ENCODE measurements around the gene TIMM17A.

The TIMM17A gene

GRCh38 chr1:201988601-201989000, 33.3 kb downstream of the TIMM17A start:
- no peaks in the 10 kb centered on the region for H3K9me3 Mint-ChIP-seq (ENCODE audit: low read depth)
- H3K36me3 Mint-ChIP-seq = no peaks in the 10 kb centered on the region
- H3K27ac Mint-ChIP-seq = no peak overlapping the region
- no peak overlapping the region for H3K4me3 Mint-ChIP-seq
- H3K27me3 Mint-ChIP-seq = no peaks in the 10 kb centered on the region
- H3K4me1 Mint-ChIP-seq (ENCODE audit: low read depth) = peaks cover 10% of the 10 kb centered on the region

DNA sequence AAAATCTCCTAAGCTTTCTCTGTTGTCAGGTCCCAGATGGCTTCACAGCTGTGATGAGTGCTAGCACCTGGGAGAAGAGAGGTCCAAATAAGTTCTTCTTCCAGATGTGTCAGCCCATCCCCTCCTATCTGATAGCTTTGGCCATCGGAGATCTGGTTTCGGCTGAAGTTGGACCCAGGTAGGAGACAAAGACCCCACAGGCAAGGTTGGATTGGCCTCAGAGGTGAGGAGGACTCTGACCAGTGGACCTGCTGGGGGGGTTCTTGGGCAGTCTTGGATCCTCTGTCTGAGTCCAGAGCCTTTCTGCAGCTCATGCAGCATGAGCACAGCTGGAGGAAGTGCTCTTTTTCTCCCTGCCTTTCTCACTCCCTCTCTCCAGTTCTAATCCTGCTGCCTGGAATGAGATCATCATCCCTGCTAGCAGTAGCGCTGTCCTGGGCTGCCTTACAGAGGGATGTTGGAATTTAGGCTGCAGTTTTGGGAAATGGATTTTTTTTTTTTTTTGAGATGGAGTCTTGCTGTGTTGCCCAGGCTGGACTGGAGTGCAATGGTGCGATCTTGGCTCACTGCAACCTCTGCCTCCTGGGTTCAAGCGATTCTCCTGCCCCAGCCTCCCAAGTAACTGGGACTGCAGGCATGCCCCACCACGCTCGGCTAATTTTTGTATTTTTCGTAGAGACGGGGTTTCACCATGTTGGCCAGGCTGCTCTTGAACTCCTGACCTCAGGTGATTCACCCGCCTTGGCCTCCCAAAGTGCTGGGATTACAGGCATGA, 34.2 kb downstream of the TIMM17A start:
- Mint-ChIP-seq H3K4me1 (ENCODE audit: low read depth) (peaks cover 4% of the 10 kb centered on the region), H3K36me3 (no peaks in the 10 kb centered on the region), H3K9me3 (ENCODE audit: low read depth) (no peaks in the 10 kb centered on the region), H3K4me3 (no peak overlapping the region), H3K27me3 (no peaks in the 10 kb centered on the region), H3K27ac (no peak overlapping the region)

DNA sequence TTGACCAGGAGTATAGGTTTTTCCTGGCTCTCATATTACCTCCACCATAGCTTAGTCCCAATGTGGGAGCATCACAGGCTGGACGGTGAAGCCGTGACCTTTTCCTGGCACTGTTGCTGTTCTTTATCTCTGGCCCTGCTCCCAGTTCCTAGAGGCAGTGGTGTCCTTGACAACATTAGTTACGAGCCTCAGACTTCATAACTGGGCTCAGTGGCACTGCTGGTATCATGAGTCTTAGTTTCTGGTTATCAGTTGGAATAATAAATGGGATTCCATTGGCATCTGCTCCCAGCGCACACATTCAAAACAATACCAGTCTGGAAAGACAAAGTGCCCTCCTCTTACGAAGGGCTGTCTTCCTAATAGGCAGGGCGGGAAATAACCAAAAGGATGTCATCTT, 35.1 kb downstream of the TIMM17A start:
- Mint-ChIP-seq H3K4me1 (ENCODE audit: low read depth) (peaks cover under 1% of the 10 kb centered on the region), H3K4me3 (no peak overlapping the region), H3K9me3 (ENCODE audit: low read depth) (no peaks in the 10 kb centered on the region), H3K36me3 (no peaks in the 10 kb centered on the region), H3K27me3 (no peaks in the 10 kb centered on the region), H3K27ac (no peak overlapping the region)

DNA sequence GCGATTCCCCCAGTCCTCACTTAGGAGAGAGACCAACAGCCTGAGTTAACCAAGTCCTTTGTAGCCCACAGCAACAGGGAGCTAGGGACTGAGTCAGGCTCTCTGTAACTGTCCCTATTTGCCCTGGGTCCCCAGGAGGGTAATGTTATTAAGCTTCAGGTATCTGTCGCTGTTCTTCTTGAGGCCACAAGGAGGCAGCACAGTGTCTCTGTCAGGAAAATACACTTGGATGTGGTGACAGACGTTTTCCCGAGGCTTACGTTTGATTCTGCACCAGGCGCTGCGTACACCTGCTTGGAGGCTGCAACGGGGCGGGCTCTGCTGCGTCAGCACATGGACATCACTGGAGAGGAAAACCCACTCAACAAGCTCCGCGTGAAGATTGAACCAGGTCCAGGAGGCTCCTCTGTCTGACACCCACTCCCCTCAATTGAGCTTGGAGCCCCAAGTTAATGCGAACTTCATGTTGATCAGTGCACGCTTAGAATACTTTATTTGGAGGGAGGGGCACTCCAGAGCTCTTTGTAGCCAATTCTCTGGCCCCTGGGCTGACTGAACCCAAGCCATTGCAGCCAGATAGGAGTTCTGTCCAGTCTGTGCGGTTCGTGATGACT, 44.4 kb downstream of the TIMM17A start:
- Mint-ChIP-seq H3K27me3 (no peaks in the 10 kb centered on the region), H3K27ac (no peak overlapping the region), H3K36me3 (peaks cover 8% of the 10 kb centered on the region)

GRCh38 chr1:202002507-202002906, 47.2 kb downstream of the TIMM17A start:
- peaks cover 8% of the 10 kb centered on the region for H3K36me3 Mint-ChIP-seq
- H3K27me3 Mint-ChIP-seq = no peaks in the 10 kb centered on the region
- H3K4me3 Mint-ChIP-seq = no peak overlapping the region
- no peaks in the 10 kb centered on the region for H3K4me1 Mint-ChIP-seq (ENCODE audit: low read depth)
- no peaks in the 10 kb centered on the region for H3K9me3 Mint-ChIP-seq (ENCODE audit: low read depth)
- no peak overlapping the region for H3K27ac Mint-ChIP-seq

More for the DNA sequence above, 44.4 kb downstream of the TIMM17A start:
- H3K9me3 Mint-ChIP-seq (ENCODE audit: low read depth) = no peaks in the 10 kb centered on the region
- no peak overlapping the region for H3K4me3 Mint-ChIP-seq
- no peaks in the 10 kb centered on the region for H3K4me1 Mint-ChIP-seq (ENCODE audit: low read depth)

- Mint-ChIP-seq H3K27me3 (no peaks in the 10 kb centered on the region), H3K4me3 (no peak overlapping the region), H3K9me3 (ENCODE audit: low read depth) (no peaks in the 10 kb centered on the region), H3K4me1 (ENCODE audit: low read depth) (no peaks in the 10 kb centered on the region), H3K27ac (no peak overlapping the region), H3K36me3 (peaks cover 8% of the 10 kb centered on the region)
These were observed 49.4 kb downstream of the TIMM17A start for GRCh38 chr1:202004711-202005110.

DNA sequence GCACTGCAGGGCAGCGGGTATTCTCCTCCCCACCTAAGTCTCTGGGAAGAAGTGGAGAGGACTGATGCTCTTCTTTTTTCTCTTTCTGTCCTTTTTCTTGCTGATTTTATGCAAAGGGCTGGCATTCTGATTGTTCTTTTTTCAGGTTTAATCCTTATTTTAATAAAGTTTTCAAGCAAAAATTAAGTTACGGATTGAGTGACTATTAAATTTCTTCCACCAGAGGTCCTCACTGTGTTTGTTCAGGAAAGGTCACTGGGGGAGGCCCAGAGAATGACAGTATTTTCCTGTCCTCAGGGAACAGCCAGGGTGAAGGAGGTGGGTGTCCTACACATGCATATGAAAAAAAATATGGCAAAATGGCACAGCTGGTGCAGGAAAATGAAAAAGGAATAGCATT, 50.7 kb downstream of the TIMM17A start:
- Mint-ChIP-seq H3K9me3 (ENCODE audit: low read depth) (no peaks in the 10 kb centered on the region), H3K27me3 (no peaks in the 10 kb centered on the region), H3K36me3 (peaks cover 3% of the 10 kb centered on the region), H3K4me1 (ENCODE audit: low read depth) (no peaks in the 10 kb centered on the region), H3K27ac (no peak overlapping the region), H3K4me3 (no peak overlapping the region)

DNA sequence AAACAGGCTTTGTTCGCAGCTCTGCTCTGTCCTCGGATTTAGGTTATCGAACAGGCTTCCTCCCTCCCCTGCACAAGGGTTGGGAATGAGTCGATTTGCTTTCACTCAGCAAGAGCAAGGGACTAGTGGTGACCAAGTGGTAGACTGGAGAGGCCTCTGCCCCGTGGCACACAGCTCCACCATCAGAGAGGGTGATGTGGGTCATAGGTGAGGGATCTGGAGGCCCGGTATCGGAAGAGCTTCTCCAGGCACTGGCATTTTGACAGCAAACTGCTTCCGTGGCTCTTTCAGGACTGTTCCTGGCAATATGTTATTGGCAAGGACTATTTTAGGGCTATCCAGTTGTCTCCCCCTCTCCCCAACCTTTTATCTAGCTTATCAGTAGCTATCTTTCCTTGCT, 52.0 kb downstream of the TIMM17A start:
- Mint-ChIP-seq H3K4me3 (no peak overlapping the region), H3K27me3 (no peaks in the 10 kb centered on the region), H3K27ac (no peak overlapping the region), H3K9me3 (ENCODE audit: low read depth) (no peaks in the 10 kb centered on the region), H3K4me1 (ENCODE audit: low read depth) (no peaks in the 10 kb centered on the region), H3K36me3 (peaks cover 3% of the 10 kb centered on the region)

DNA sequence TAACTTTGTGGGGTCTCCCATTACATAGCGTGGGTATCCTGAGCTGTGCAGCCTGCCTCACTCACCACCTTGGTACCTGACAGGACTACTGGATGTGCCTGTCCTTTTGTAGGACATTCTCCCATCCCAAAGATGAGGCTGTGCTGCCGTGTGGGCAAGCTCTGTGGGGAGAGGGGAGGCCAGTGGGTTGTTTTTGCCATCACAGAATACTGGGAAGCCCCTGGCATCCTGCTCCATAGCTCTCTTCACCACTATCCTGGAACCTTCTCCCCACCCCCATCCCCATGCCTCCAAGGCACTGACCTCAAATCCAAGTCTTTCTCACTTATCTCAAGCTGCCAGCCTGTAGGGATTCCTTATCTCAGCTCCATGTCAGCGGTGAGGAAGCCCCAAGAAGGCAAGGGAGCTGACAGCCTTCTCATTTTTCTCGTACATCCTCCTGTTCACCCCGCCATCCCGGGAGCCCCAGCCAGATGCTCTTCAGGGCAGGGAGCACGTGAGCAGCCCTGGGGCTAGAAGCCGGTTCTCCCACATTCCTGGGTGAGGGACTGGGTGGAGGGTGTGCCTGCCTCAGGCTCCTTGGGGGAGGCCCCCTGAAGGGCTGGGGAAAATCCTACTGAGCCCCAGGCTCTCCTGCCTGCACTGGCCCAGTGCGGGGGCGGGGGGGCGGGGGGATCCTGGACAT, 52.6 kb downstream of the TIMM17A start:
- Mint-ChIP-seq H3K36me3 (peaks cover 3% of the 10 kb centered on the region), H3K4me1 (ENCODE audit: low read depth) (no peaks in the 10 kb centered on the region)

GRCh38 chr1:202009326-202010179, 54.2 kb downstream of the TIMM17A start:
- Mint-ChIP-seq H3K4me3 (no peak overlapping the region), H3K36me3 (no peaks in the 10 kb centered on the region), H3K9me3 (ENCODE audit: low read depth) (no peaks in the 10 kb centered on the region), H3K27me3 (no peaks in the 10 kb centered on the region), H3K27ac (no peak overlapping the region), H3K4me1 (ENCODE audit: low read depth) (no peaks in the 10 kb centered on the region)

More for the DNA sequence above, 52.6 kb downstream of the TIMM17A start:
- H3K9me3 Mint-ChIP-seq (ENCODE audit: low read depth) = no peaks in the 10 kb centered on the region
- no peaks in the 10 kb centered on the region for H3K27me3 Mint-ChIP-seq
- no peak overlapping the region for H3K27ac Mint-ChIP-seq
- no peak overlapping the region for H3K4me3 Mint-ChIP-seq

DNA sequence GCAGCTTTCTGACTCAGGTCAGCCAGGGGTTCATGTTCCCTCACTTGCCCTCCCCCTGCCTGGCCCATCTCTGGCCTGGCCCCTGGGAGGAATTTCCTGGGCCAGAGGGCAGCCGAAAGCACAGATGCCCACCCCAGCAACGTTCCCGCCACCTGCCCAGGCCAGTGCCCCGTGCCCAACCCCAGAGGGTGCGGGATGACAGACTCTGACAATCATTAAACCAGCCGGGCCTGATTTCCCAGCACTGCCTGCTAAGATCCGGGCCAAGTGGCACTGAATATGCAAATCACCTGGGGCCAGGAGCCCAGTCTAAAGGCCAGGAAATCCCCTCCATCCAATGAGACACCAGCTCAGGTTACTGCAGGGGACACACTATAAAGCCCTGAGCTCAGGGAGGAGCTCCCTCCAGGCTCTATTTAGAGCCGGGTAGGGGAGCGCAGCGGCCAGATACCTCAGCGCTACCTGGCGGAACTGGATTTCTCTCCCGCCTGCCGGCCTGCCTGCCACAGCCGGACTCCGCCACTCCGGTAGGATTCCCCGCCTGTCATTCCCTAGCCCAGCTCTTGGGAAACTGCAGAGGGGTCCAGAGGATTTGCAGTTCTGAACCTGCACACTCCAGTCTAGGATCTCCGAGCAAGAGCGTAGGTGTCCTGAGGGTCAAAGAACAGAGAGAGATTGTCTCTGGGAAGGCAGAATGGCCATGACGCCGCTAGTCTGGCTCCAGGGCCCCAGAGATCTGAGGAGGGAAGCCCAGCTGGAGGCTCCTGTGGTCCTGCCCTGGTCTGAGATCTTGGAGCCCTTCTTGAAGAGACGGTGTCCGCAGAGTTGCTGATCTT, 55.1 kb downstream of the TIMM17A start, which contains the start of gene ELF3:
Gene ELF3 (plus strand): TSS at position 408 of the 836 bp plus-strand sequence. CDS start 550 bp downstream, outside the sequence.
- H3K36me3 Mint-ChIP-seq = no peaks in the 10 kb centered on the region

DNA sequence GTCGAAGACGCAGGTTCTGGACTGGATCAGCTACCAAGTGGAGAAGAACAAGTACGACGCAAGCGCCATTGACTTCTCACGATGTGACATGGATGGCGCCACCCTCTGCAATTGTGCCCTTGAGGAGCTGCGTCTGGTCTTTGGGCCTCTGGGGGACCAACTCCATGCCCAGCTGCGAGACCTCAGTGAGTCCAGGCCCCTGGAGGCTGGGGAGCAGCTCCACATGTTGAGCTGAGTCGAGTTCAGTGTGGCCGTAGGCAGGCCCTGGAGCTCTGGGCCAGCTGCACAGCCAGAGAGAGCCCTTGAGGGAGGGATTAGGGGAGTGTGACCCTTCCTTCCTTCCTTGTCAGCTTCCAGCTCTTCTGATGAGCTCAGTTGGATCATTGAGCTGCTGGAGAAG, 56.7 kb downstream of the TIMM17A start:
- Mint-ChIP-seq H3K27ac (no peak overlapping the region), H3K4me1 (ENCODE audit: low read depth) (no peaks in the 10 kb centered on the region), H3K27me3 (no peaks in the 10 kb centered on the region), H3K4me3 (no peak overlapping the region), H3K36me3 (peaks cover 2% of the 10 kb centered on the region), H3K9me3 (ENCODE audit: low read depth) (no peaks in the 10 kb centered on the region)

More for the DNA sequence above, 55.1 kb downstream of the TIMM17A start, which contains the start of gene ELF3:
- H3K27ac Mint-ChIP-seq = no peak within 1 kb of the TSS
- H3K9me3 Mint-ChIP-seq (ENCODE audit: low read depth) = no peaks in the 10 kb centered on the region
- H3K4me3 Mint-ChIP-seq = no peak within 1 kb of the TSS
- no peaks in the 10 kb centered on the region for H3K4me1 Mint-ChIP-seq (ENCODE audit: low read depth)
- no peaks in the 10 kb centered on the region for H3K27me3 Mint-ChIP-seq

DNA sequence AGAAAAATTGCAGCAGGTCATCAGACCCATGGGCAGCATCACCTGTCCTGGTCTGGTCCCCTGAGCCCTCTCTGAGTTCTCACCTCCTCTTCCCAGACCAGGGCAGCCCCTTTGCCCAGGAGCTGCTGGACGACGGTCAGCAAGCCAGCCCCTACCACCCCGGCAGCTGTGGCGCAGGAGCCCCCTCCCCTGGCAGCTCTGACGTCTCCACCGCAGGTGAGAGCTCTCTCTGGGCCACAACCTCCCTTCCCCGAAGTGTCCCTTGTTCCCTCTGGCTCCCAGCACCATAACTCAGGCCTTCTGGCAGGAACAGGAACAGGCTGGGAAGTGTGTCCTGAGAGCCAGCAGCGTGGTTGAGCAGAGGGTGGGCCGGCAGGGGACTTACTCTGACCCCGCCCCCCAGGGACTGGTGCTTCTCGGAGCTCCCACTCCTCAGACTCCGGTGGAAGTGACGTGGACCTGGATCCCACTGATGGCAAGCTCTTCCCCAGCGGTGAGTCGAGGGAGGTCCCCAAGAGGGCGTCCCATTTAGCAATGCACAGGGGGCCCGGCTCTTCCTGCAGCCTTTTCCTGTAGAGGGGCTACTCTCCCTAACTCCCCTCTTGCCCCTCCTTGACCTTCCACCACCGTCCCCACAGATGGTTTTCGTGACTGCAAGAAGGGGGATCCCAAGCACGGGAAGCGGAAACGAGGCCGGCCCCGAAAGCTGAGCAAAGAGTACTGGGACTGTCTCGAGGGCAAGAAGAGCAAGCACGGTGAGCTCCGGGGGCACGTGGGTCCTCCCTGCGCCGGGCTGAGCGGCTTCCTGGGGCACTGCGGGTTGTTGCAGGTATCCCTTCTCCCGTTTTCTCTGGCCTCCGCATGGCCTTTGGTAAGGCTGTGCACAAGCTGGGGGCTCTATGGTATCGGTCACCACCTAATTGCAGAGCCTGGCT, 57.5 kb downstream of the TIMM17A start:
- Mint-ChIP-seq H3K27ac (no peak overlapping the region), H3K4me1 (ENCODE audit: low read depth) (no peaks in the 10 kb centered on the region), H3K9me3 (ENCODE audit: low read depth) (no peaks in the 10 kb centered on the region), H3K36me3 (peaks cover 2% of the 10 kb centered on the region), H3K27me3 (no peaks in the 10 kb centered on the region), H3K4me3 (no peak overlapping the region)

Measured in activated naive CD8-positive, alpha-beta T cell (primary cell).